HCT116 (cell line): ENCODE measurements around the gene ZNF398. TPM values are rescaled to one million over a fixed set of nuclear protein-coding genes. Genes with fewer than 3 reads are reported as not detected.

ENCODE experiments used
- ATAC-seq: fragments of 200-7000 bp; cut with Tn5 transposase; 2 replicates; pipeline ENCODE4 v1.9.1; 2020; ENCODE audit warnings: mild to moderate bottlenecking, moderate library complexity
- BruUV-seq: library from RNA; stranded (reverse); fragments of 400-500 nt; replicated peaks from 2 replicates; lab custom pipeline; 2021; lab: Mats Ljungman, UMichigan
- CTCF ChIA-PET: fragments of 300-600 bp; sonication (Branson Sonifier 250); formaldehyde crosslinking; loops from one replicate; lab custom pipeline; 2021; ENCODE audit warnings: antibody characterized with exemption; lab: Charles Lee
- POLR2A ChIA-PET: fragments of 300-600, 350-600 bp; sonication (Branson Sonifier 250); formaldehyde crosslinking; loops from one replicate; lab custom pipeline; 2021; ENCODE audit warnings: antibody characterized with exemption; lab: Charles Lee
- RAD21 ChIA-PET, 2 experiments: fragments of 300-600 bp; sonication (Branson Sonifier 250); formaldehyde crosslinking; loops; one replicate each; lab custom pipeline; 2023; ENCODE audit warnings: low total read pairs in 2 of 2; ENCODE audit not compliant: uncharacterized antibody in 2 of 2, unreplicated experiment in 2 of 2, low non-redundant PET in 1 of 2; lab: Charles Lee
- DNase-seq: peaks from one replicate; pipeline ENCODE4 v3.0.0-alpha.2; 2010; ENCODE audit warnings: low read depth, low spot score
- H2AFZ ChIP-seq: fragments of 200-600 bp; shearing (Covaris generic), sonication (generic); 2 replicates; pipeline ENCODE4 v1.6.1; 2017; ENCODE audit warnings: low read depth, mixed run types, mixed read lengths, antibody characterized with exemption, low read length; ENCODE audit not compliant: poor library complexity, severe bottlenecking
- H3K27ac ChIP-seq: 2 replicates; pipeline ENCODE4 v1.5.1; 2012; ENCODE audit warnings: low read depth, low read length
- H3K27me3 ChIP-seq: fragments of 200-600 bp; sonication (generic); 2 replicates; pipeline ENCODE4 v1.6.1; 2016; ENCODE audit warnings: mixed run types, low read length, mixed read lengths; ENCODE audit not compliant: insufficient read depth
- H3K36me3 ChIP-seq, 2 experiments: fragments of 200-500 bp in 1 of 2; fragments of 200-600 bp in 1 of 2; sonication (Bioruptor generic) in 1 of 2; sonication (generic) in 1 of 2; 2 replicates each; pipeline versions ENCODE4 v1.5.1 to v1.6.1; 2014 to 2016; ENCODE audit warnings: low read length in 2 of 2, inconsistent platforms in 1 of 2, mixed read lengths in 1 of 2, mixed run types in 1 of 2; ENCODE audit not compliant: insufficient read depth in 2 of 2, control insufficient read depth in 1 of 2
- H3K4me1 ChIP-seq, 2 experiments: fragments of 200-600 bp in 1 of 2; sonication (generic) in 1 of 2; 2 replicates each; pipeline versions ENCODE4 v1.5.1 to v1.6.1; 2012 to 2017; ENCODE audit warnings: low read length in 2 of 2, inconsistent platforms in 1 of 2, mild to moderate bottlenecking in 1 of 2, mixed read lengths in 1 of 2, mixed run types in 1 of 2, moderate library complexity in 1 of 2; ENCODE audit not compliant: insufficient read depth in 2 of 2, control insufficient read depth in 1 of 2
- H3K4me2 ChIP-seq: fragments of 200-600 bp; sonication (generic); 2 replicates; pipeline ENCODE4 v1.6.1; 2017; ENCODE audit warnings: mixed run types, low read length, mixed read lengths
- H3K4me3 ChIP-seq, 2 experiments: fragments of 200-600 bp in 1 of 2; sonication (generic) in 1 of 2; replicated peaks in 1 of 2; 2 replicates each; pipeline ENCODE4 v1.5.1; 2011 to 2016; ENCODE audit warnings: low read length in 2 of 2, control low read depth in 1 of 2, low read depth in 1 of 2, mild to moderate bottlenecking in 1 of 2, mixed read lengths in 1 of 2, mixed run types in 1 of 2
- H3K79me2 ChIP-seq: fragments of 200-600 bp; sonication (generic); 2 replicates; pipeline ENCODE4 v1.6.1; 2017; ENCODE audit warnings: mild to moderate bottlenecking, mixed run types, low read length, moderate library complexity, mixed read lengths; ENCODE audit not compliant: insufficient read depth
- H3K9ac ChIP-seq: fragments of 200-600 bp; sonication (generic); 2 replicates; pipeline ENCODE4 v1.6.1; 2016; ENCODE audit warnings: low read length, mixed read lengths
- H3K9me2 ChIP-seq: fragments of 200-600 bp; sonication (generic), shearing (Covaris generic); 2 replicates; pipeline ENCODE4 v1.6.1; 2017; ENCODE audit warnings: mixed run types, mild to moderate bottlenecking, moderate library complexity; ENCODE audit not compliant: insufficient read depth
- H3K9me3 ChIP-seq, 2 experiments: fragments of 200-500 bp in 1 of 2; fragments of 200-600 bp in 1 of 2; sonication (Bioruptor generic) in 1 of 2; sonication (generic) in 1 of 2; 2 replicates each; pipeline ENCODE4 v1.6.1; 2014 to 2017; ENCODE audit warnings: low read length in 2 of 2, mixed read lengths in 2 of 2, inconsistent platforms in 1 of 2, low read depth in 1 of 2, mild to moderate bottlenecking in 1 of 2, mixed run types in 1 of 2, moderate library complexity in 1 of 2; ENCODE audit not compliant: control insufficient read depth in 1 of 2, insufficient read depth in 1 of 2
- H4K20me1 ChIP-seq: fragments of 200-600 bp; sonication (generic), shearing (Covaris generic); 2 replicates; pipeline ENCODE4 v1.6.1; 2017; ENCODE audit warnings: mixed run types, mild to moderate bottlenecking, moderate library complexity; ENCODE audit not compliant: insufficient read depth
- CBX3 ChIP-seq: IDR thresholded peaks from 2 replicates; pipeline ENCODE4 v1.6.1; 2012; ENCODE audit warnings: low read depth
- CEBPB ChIP-seq: IDR thresholded peaks from 2 replicates; pipeline ENCODE4 v1.6.1; 2012; ENCODE audit warnings: low read depth
- EGR1 ChIP-seq: IDR thresholded peaks from 2 replicates; pipeline ENCODE4 v1.6.1; 2012; ENCODE audit warnings: low read depth
- EZH2 ChIP-seq: fragments of 200-600 bp; sonication (generic); IDR thresholded peaks from 2 replicates; pipeline ENCODE4 v1.6.1; 2017; ENCODE audit warnings: antibody characterized with exemption, mixed run types
- EZH2phosphoT487 ChIP-seq: fragments of 200-600 bp; IDR thresholded peaks from 2 replicates; pipeline ENCODE4 v1.6.1; 2018; ENCODE audit warnings: antibody characterized with exemption, borderline replicate concordance
- FOSL1 ChIP-seq: IDR thresholded peaks from 2 replicates; pipeline ENCODE4 v1.6.1; 2012; ENCODE audit warnings: low read depth
- JUND ChIP-seq: IDR thresholded peaks from 2 replicates; pipeline ENCODE4 v1.6.1; 2012
- MAX ChIP-seq: IDR thresholded peaks from 2 replicates; pipeline ENCODE4 v1.6.1; 2012
- POLR2A ChIP-seq: IDR thresholded peaks from 2 replicates; pipeline ENCODE4 v1.7.0; 2011; ENCODE audit warnings: borderline replicate concordance; ENCODE audit not compliant: insufficient read depth, insufficient read length; ENCODE audit errors: extremely low read depth
- POLR2AphosphoS5 ChIP-seq: IDR thresholded peaks from 2 replicates; pipeline ENCODE4 v1.6.1; 2011; ENCODE audit warnings: mild to moderate bottlenecking, low read depth, low read length, moderate library complexity
- RAD21 ChIP-seq: IDR thresholded peaks from 2 replicates; pipeline ENCODE4 v1.6.1; 2012; ENCODE audit warnings: low read depth, mild to moderate bottlenecking
- SIN3A ChIP-seq: IDR thresholded peaks from 2 replicates; pipeline ENCODE4 v1.6.1; 2012; ENCODE audit warnings: low read depth
- SP1 ChIP-seq: IDR thresholded peaks from 2 replicates; pipeline ENCODE4 v1.6.1; 2012; ENCODE audit warnings: low read depth
- TCF7L2 ChIP-seq: IDR thresholded peaks from 2 replicates; pipeline ENCODE4 v1.7.0; 2011; ENCODE audit warnings: borderline replicate concordance, inconsistent platforms; ENCODE audit not compliant: insufficient read depth, insufficient read length; ENCODE audit errors: extremely low read depth
- ZNF274 ChIP-seq: fragments of 200-500 bp; sonication (Bioruptor generic); IDR thresholded peaks from 2 replicates; pipeline ENCODE4 v1.6.1; 2014; ENCODE audit warnings: mild to moderate bottlenecking, low read depth, low read length, inconsistent platforms
- intact Hi-C: fragments of 100-400 bp; cut with micrococcal nuclease; formaldehyde crosslinking; loops from 2 replicates; pipeline ENCODE4 v1.10.0; 2022
- total RNA-seq: library from RNA; stranded (reverse); gene quantifications from one replicate; pipeline ENCODE4 v1.2.1, GENCODE V29; 2021; ENCODE audit not compliant: unreplicated experiment
- TF ChIP-seq, protein P1 (sequence below): IDR thresholded peaks from 2 replicates; pipeline ENCODE4 v1.6.1; 2011; ENCODE audit warnings: mild to moderate bottlenecking, low read length, moderate library complexity; ENCODE audit not compliant: insufficient replicate concordance; ENCODE audit errors: extremely low read depth
- TF ChIP-seq, protein P2 (sequence below), 3 experiments: fragments of 200-600 bp in 1 of 3; sonication (generic) in 1 of 3; IDR thresholded peaks in 2 of 3; conservative IDR thresholded peaks in 1 of 3; 2 replicates each; pipeline ENCODE4 v1.5.1; 2012 to 2017; ENCODE audit warnings: low read depth in 2 of 3, low read length in 2 of 3, antibody characterized with exemption in 1 of 3, borderline replicate concordance in 1 of 3, control low read depth in 1 of 3, mild to moderate bottlenecking in 1 of 3, mixed read lengths in 1 of 3, mixed run types in 1 of 3, moderate library complexity in 1 of 3; ENCODE audit not compliant: insufficient read depth in 1 of 3

The ZNF398 gene
- total RNA-seq, 1 experiment from 2014 or later, result 14.1 TPM

GRCh38 chr7:149223761-149224160 lies 76.5 kb downstream of the ZNF398 start:
- BruUV-seq, result no TSS peak
- POLR2A ChIA-PET, result no interaction called here
- ATAC-seq (no peak), DNase-seq (no peak)
- H3K27me3 ChIP-seq, result no peaks in the 10 kb centered on the region
- intact Hi-C loops, result no loop called here
- peaks cover 13 to 24% of the 10 kb centered on the region in 2 experiments; a peak in 3 of 4 replicates for H3K36me3 ChIP-seq
- no peak overlapping the region for H3K4me3 ChIP-seq
- no peaks in the 10 kb centered on the region for H3K79me2 ChIP-seq
- H2AFZ ChIP-seq, result no peak overlapping the region
- TF ChIP-seq EGR1 (no peak), SP1 (no peak), ZNF274 (no peak), FOSL1 (no peak), TCF7L2 (no peak), EZH2phosphoT487 (no peak), POLR2A (no peak), EZH2 (no peak), JUND (no peak), SIN3A (no peak), CEBPB (no peak), MAX (no peak), POLR2AphosphoS5 (no peak), RAD21 (no peak), CBX3 (no peak)
- TF ChIP-seq, protein P1, sequence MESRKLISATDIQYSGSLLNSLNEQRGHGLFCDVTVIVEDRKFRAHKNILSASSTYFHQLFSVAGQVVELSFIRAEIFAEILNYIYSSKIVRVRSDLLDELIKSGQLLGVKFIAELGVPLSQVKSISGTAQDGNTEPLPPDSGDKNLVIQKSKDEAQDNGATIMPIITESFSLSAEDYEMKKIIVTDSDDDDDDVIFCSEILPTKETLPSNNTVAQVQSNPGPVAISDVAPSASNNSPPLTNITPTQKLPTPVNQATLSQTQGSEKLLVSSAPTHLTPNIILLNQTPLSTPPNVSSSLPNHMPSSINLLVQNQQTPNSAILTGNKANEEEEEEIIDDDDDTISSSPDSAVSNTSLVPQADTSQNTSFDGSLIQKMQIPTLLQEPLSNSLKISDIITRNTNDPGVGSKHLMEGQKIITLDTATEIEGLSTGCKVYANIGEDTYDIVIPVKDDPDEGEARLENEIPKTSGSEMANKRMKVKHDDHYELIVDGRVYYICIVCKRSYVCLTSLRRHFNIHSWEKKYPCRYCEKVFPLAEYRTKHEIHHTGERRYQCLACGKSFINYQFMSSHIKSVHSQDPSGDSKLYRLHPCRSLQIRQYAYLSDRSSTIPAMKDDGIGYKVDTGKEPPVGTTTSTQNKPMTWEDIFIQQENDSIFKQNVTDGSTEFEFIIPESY, result no peak
- TF ChIP-seq, protein P2, sequence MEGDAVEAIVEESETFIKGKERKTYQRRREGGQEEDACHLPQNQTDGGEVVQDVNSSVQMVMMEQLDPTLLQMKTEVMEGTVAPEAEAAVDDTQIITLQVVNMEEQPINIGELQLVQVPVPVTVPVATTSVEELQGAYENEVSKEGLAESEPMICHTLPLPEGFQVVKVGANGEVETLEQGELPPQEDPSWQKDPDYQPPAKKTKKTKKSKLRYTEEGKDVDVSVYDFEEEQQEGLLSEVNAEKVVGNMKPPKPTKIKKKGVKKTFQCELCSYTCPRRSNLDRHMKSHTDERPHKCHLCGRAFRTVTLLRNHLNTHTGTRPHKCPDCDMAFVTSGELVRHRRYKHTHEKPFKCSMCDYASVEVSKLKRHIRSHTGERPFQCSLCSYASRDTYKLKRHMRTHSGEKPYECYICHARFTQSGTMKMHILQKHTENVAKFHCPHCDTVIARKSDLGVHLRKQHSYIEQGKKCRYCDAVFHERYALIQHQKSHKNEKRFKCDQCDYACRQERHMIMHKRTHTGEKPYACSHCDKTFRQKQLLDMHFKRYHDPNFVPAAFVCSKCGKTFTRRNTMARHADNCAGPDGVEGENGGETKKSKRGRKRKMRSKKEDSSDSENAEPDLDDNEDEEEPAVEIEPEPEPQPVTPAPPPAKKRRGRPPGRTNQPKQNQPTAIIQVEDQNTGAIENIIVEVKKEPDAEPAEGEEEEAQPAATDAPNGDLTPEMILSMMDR (IDR thresholded peaks at IDR 0.05 in 2 of 3, conservative IDR thresholded peaks at IDR 0.05 in 1 of 3; ENCODE audit: borderline replicate concordance in 1 of 3, insufficient read depth in 1 of 3, low read depth in 2 of 3, low read length in 2 of 3), result no peak
- TF ChIP-seq, all 23 proteins: peak for 0
- H3K27ac ChIP-seq, result no peak overlapping the region
- ChIA-PET RAD21 (no interaction called here), CTCF (no interaction called here)
- no peak overlapping the region for H3K9ac ChIP-seq
- no peak overlapping the region for H3K4me2 ChIP-seq
- no peaks in the 10 kb centered on the region for H3K9me2 ChIP-seq
- no peaks in the 10 kb centered on the region for H3K9me3 ChIP-seq
- H3K4me1 ChIP-seq, result no peaks in the 10 kb centered on the region
- H4K20me1 ChIP-seq, result no peaks in the 10 kb centered on the region
